Sigmoid colon (tissue), 7 donors: ENCODE data around the gene CHMP1A. TPM values are rescaled to one million over a fixed set of nuclear protein-coding genes. Genes with fewer than 3 reads are reported as not detected.

Source experiments
- DNase-seq: peaks from one replicate; pipeline ENCODE4 v3.0.0-alpha.2; 2019
- H3K27ac ChIP-seq, 4 donors: fragments of 200-600 bp; sonication (generic); one replicate each; pipeline ENCODE4 v1.5.1; 2016 to 2019; ENCODE audit warnings: mild to moderate bottlenecking in 1 of 4
- H3K27me3 ChIP-seq, 3 donors: fragments of 200-600 bp; sonication (generic); one replicate each; pipeline ENCODE4 v1.5.1; 2019; ENCODE audit warnings: mild to moderate bottlenecking in 1 of 3
- H3K36me3 ChIP-seq, 4 donors: fragments of 200-600 bp; sonication (generic); one replicate each; pipeline ENCODE4 v1.5.1; 2016 to 2019
- H3K4me1 ChIP-seq, 4 donors: fragments of 200-600 bp; sonication (generic); one replicate each; pipeline ENCODE4 v1.5.1; 2017 to 2019
- H3K4me3 ChIP-seq, 4 donors: fragments of 200-600 bp; sonication (generic); one replicate each; pipeline ENCODE4 v1.5.1; 2017 to 2019; ENCODE audit warnings: mild to moderate bottlenecking in 2 of 4, moderate library complexity in 1 of 4
- H3K9me3 ChIP-seq, 4 donors: fragments of 200-600 bp in 3 of 4; sonication (generic) in 3 of 4; one replicate each; pipeline versions ENCODE4 v1.5.1 to v1.6.1; 2013 to 2019
- EP300 ChIP-seq, 4 donors: sonication (generic); formaldehyde crosslinking; IDR thresholded peaks; one replicate each; pipeline ENCODE4 v1.6.1; 2017; ENCODE audit warnings: antibody characterized with exemption in 4 of 4
- POLR2A ChIP-seq, 2 donors: fragments of 450-650 bp; IDR thresholded peaks; one replicate each; pipeline ENCODE4 v1.6.1; 2016; ENCODE audit warnings: antibody characterized with exemption in 2 of 2, mild to moderate bottlenecking in 2 of 2, moderate library complexity in 2 of 2
- POLR2AphosphoS5 ChIP-seq, 4 donors: sonication (generic); formaldehyde crosslinking; IDR thresholded peaks; one replicate each; pipeline ENCODE4 v1.6.1; 2017; ENCODE audit warnings: antibody characterized with exemption in 4 of 4
- WGBS, 2 donors: extraction: QIAGEN DNeasy Blood & Tissue Kit; methylation state at CpG; one replicate each; pipeline ENCODE4 v1.1.7; 2013; 5-methylcytosine and 5-hydroxymethylcytosine counted together
- intact Hi-C: fragments of 100-400 bp; cut with DNase I; formaldehyde crosslinking; loops from one replicate; pipeline ENCODE4 v1.15.1; 2023
- polyA plus RNA-seq, 3 donors: library from polyadenylated mRNA; stranded (reverse); fragments of 200-250 nt; gene quantifications; one replicate each; pipeline ENCODE4 v1.2.3, GENCODE V29; 2013
- total RNA-seq, 4 donors: library from RNA; depleted of rRNA; stranded (reverse); fragments of >200 nt; gene quantifications; one replicate each; pipeline ENCODE4 v1.1.0, GENCODE V29; 2016
- TF ChIP-seq, protein P1 (sequence below), 4 experiments: fragments of 450-650 bp in 3 of 4; fragments of 200-600 bp in 1 of 4; IDR thresholded peaks; one replicate each; pipeline ENCODE4 v1.5.1; 2016 to 2019; ENCODE audit warnings: antibody characterized with exemption in 4 of 4, mild to moderate bottlenecking in 3 of 4, moderate library complexity in 2 of 4
- donor health status: healthy with polysubstance abuse.
- donor health status: Bipolar disorder and iron deficiency.
- donor health status: healthy.

The CHMP1A gene
- total and polyA plus RNA-seq, 7 donors, result 42.8 to 157 (median 75.9) TPM

DNA sequence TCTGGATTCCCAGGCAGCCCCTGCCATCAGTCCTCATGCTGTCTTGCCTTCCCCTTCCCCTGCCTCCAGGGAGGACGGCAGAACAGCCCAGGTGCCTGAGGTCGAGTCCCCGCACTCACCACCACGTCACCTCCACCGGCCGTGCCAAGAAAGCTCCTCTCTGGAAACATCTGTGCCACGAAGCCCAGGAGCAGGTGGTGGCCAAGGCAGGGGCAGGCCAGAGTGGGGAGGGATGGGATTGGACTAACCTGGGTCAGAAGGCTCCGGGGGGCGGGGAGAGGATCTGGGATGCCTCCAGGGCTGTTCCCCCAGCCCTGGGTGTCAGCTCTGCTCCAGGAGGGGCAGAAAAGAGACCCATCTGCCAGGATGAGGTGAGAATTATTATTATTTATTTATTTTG, 51.5 kb downstream of the CHMP1A start:
- no peak overlapping the region for H3K4me3 ChIP-seq
- no peak for TF ChIP-seq EP300 (IDR thresholded peaks at IDR 0.05)
- TF ChIP-seq, protein P1, sequence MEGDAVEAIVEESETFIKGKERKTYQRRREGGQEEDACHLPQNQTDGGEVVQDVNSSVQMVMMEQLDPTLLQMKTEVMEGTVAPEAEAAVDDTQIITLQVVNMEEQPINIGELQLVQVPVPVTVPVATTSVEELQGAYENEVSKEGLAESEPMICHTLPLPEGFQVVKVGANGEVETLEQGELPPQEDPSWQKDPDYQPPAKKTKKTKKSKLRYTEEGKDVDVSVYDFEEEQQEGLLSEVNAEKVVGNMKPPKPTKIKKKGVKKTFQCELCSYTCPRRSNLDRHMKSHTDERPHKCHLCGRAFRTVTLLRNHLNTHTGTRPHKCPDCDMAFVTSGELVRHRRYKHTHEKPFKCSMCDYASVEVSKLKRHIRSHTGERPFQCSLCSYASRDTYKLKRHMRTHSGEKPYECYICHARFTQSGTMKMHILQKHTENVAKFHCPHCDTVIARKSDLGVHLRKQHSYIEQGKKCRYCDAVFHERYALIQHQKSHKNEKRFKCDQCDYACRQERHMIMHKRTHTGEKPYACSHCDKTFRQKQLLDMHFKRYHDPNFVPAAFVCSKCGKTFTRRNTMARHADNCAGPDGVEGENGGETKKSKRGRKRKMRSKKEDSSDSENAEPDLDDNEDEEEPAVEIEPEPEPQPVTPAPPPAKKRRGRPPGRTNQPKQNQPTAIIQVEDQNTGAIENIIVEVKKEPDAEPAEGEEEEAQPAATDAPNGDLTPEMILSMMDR (IDR thresholded peaks at IDR 0.05), result no peak
- TF ChIP-seq POLR2A (IDR thresholded peaks at IDR 0.05), result no peak
- TF ChIP-seq POLR2AphosphoS5 (IDR thresholded peaks at IDR 0.05), result no peak
- WGBS, 2 donors, result 70 to 89% methylated on average over 9 of the region's 9 CpGs
- no peaks in the 10 kb centered on the region for H3K9me3 ChIP-seq
- H3K27me3 ChIP-seq, result peaks cover 0 to 37% (median 20%) of the 10 kb centered on the region in 3 donors
- intact Hi-C loops, result no loop called here
- H3K36me3 ChIP-seq, result no peaks in the 10 kb centered on the region
- no peak for DNase-seq
- H3K27ac ChIP-seq, result no peak overlapping the region
- peaks cover 0 to 8% (median 0%) of the 10 kb centered on the region in 4 donors for H3K4me1 ChIP-seq

DNA sequence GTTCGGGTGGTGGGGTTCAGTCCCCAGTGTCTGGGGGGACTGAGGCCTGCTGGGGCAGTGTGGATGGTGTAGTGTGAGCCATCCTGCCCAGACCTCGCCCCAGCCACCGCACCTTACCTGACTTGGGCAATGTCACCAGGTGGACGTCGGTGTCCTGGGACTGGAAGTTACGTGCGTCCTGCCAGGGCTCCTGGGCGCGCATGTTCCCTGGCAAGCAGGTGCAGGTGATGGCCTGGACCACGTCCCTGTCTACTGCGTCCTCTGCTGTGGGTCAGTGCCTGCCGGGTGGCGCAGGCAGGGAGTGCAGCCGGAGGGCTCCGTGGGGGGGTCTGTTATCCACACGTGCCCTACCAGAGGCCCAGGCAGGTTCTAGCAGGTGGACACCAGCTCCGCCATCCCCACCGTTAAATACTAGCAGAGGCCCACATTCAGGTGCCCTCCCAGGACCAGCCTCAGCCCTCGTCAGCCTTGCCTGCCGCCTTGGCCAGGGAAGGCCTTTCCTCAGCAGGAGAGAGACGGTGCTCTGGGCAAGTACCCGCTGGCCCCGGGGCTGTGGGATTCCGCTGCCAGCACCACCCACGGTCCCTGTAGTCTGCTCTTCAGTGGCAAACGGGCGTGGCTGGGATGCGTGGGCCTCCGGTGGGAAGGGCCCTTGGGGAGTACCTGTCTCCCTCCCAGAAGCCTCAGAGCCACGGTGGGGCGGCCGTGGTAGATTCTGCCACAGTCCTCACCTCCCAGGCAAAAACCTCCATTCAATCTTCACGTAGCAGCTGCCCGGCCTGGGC, 52.1 kb downstream of the CHMP1A start:
- Histone ChIP-seq H3K36me3 (no peaks in the 10 kb centered on the region), H3K9me3 (no peaks in the 10 kb centered on the region), H3K4me3 (no peak overlapping the region), H3K4me1 (peaks cover 0 to 8% (median 0%) of the 10 kb centered on the region in 4 donors), H3K27ac (no peak overlapping the region), H3K27me3 (peaks cover 0 to 37% (median 20%) of the 10 kb centered on the region in 3 donors)
- WGBS, 2 donors, result 82 to 91% methylated on average over 34 of the region's 34 CpGs
- intact Hi-C loops, result no loop called here
- DNase-seq, result no peak
- no peak for TF ChIP-seq EP300 (IDR thresholded peaks at IDR 0.05)
- TF ChIP-seq POLR2A (IDR thresholded peaks at IDR 0.05), result no peak
- TF ChIP-seq, protein P1 (IDR thresholded peaks at IDR 0.05), result no peak
- TF ChIP-seq POLR2AphosphoS5 (IDR thresholded peaks at IDR 0.05), result no peak

DNA sequence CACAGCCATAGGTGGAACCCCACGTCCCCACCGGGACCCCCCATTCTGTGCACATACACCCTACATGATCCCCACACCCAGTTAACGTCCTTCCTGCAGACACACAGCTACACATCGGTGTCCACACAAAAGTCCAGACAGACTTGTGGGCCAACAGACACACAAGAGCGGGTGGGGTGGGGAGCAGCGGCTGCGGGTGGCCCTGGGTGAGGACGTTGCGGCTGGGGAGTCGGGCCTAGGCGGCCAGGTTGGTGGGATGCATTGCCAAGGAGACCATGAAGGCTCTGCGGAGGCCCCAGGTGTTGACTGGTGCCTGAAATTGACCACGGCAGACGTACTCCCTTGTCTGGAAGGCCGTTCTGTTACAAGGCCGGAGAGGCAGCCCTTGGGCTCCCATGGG, 52.7 kb downstream of the CHMP1A start:
- Histone ChIP-seq H3K4me3 (no peak overlapping the region), H3K27ac (no peak overlapping the region), H3K4me1 (peaks cover 0 to 8% (median 0%) of the 10 kb centered on the region in 4 donors), H3K36me3 (no peaks in the 10 kb centered on the region), H3K9me3 (no peaks in the 10 kb centered on the region), H3K27me3 (peaks cover 0 to 37% (median 20%) of the 10 kb centered on the region in 3 donors)
- DNase-seq, result no peak
- TF ChIP-seq EP300 (IDR thresholded peaks at IDR 0.05) (no peak), POLR2A (IDR thresholded peaks at IDR 0.05) (no peak), POLR2AphosphoS5 (IDR thresholded peaks at IDR 0.05) (no peak)
- TF ChIP-seq, protein P1 (IDR thresholded peaks at IDR 0.05), result no peak
- intact Hi-C loops, result no loop called here
- 83 to 88% methylated on average over 16 of the region's 16 CpGs for WGBS, 2 donors

DNA sequence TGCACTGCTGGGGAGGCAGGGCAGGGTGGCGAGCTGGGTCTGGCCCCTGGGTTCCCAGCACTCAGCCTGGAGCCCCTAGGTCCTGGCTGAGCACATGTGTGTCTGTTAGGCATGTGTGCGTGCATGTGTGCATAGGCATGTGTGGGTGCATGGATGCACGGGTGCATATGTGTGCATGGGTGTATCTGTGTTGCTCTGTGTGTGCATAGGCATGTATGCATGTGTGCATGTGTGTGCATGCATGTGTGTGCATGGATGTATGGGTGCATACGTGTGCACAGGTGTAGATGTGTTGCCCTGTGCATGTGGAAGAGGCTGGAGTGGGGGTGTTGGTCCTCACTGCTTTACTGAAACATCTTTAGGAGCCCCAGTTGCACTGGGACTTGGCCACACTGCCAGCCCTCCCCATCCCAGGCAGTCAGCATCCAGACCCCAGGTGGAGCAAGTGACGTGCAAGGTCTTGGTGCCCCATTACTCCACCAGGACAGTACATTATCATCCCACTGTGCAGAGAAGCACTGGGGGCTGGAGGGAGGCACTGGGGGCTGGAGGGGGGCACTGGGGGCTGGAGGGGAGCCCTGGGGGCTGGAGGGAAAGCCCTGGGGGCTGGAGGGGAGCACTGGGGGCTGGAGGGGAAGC, 54.4 kb downstream of the CHMP1A start:
- WGBS, 2 donors, result 29 to 71% methylated on average over 5 of the region's 5 CpGs
- intact Hi-C loops, result no loop called here

More for the DNA sequence above, 54.4 kb downstream of the CHMP1A start:
- TF ChIP-seq POLR2A (IDR thresholded peaks at IDR 0.05) (no peak), EP300 (IDR thresholded peaks at IDR 0.05) (no peak), POLR2AphosphoS5 (IDR thresholded peaks at IDR 0.05) (no peak)
- TF ChIP-seq, protein P1 (IDR thresholded peaks at IDR 0.05), result no peak
- DNase-seq, result no peak
- H3K4me3 ChIP-seq, result no peak overlapping the region
- no peaks in the 10 kb centered on the region for H3K9me3 ChIP-seq
- H3K36me3 ChIP-seq, result no peaks in the 10 kb centered on the region
- H3K27me3 ChIP-seq, result peaks cover 0 to 29% (median 20%) of the 10 kb centered on the region in 3 donors
- peaks cover 0 to 8% (median 0%) of the 10 kb centered on the region in 4 donors for H3K4me1 ChIP-seq
- no peak overlapping the region for H3K27ac ChIP-seq
